ENCODE results near the gene CAMSAP3. TPM values are rescaled to one million over a fixed set of nuclear protein-coding genes. Genes with fewer than 3 reads are reported as not detected.

CAMSAP3 gene
- total and polyA plus RNA-seq, 11 donors, result 0.04 to 3.7 (median 0.72) TPM

DNA sequence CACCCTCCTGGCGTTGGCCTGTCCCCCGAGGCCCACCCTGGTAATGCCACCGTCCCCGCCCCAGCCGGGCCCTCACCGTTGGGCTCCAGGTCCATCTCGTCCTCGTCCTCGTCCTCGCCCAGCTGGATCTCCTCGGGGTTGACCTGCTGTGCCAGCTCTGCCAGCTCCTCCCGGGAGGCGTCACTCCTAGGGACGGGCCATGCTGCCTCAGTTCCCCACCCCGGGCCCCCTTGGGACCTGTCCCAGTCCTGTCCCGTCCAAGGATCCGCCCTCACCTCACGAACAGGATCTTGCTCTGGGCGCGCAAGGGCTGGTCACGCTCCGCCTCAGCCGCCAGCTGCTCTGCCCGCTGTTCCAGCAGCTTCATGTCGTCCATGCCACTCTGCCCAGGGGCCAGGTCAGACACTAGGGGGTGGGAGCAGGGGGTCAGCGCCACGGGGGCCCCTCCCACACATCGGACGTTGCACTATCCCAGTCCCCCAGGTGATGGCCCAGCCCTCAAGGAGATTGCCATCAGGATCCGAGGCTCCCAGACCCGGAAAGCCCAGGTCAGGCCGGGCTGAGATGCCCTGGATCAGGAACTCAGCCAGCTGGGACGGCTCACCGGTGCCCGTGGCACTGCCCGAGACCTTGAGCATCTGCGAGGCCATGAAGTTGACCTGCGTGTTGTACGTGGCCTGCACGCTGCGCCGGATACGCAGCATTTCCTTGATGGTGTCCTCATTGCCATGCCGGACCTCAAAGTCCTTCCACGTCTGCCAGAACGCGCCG lies 24.2 kb downstream of the CAMSAP3 start:
- intact Hi-C loops (cut with DNase I), result no loop called here

DNA sequence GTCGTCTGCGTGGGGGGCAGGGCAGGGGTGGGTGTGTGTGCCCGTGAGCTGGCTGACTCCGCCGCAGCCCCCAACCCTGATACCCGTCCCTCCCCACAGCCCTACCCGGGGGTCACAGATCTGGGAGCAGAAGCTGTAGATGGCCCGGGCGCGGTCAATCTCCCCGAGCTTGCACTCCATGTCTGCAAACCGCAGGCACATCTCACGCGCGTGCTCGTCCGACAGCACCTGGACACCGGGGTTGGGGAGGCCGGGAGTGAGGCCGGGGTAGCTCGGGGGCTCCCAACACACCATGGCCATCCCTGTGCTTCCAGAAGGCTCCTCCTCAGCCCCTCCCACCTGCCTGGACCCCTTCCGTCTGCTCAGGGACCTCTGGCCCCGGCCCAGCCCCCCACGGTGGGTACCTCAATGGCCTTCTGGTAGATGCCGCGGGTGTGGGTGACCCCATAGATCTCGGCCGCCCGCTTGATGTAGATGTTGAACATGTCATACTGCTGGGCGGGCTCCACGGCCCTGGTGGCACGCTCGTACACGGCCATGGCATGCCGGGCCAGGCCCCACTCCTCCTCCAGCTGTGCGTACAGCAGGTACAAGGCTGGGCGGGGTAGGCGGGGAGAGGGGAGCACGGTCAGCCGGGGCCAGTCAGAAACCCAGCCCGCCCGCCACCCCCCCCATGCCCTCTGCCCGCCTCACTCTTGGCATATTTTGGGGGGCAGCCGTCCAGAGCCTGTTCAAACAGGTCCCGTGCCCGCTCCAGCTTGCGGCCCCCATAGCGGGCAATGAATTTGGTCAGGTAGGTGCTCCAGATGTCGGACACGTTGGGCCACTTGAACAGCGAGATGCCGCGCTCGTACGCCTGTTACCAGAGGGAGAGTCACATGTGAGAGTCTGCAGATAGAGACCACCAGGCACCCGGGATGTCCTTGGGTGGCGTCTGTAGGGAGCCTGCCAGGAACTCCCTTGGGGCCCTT lies 25.1 kb downstream of the CAMSAP3 start:
- H3K36me3 ChIP-seq, result peaks cover 0 to 78% (median 57%) of the 10 kb centered on the region in 9 donors
- WGBS, 4 donors, result 95 to 96% (median 96%) methylated on average over 39 to 57 of the region's 57 CpGs
- no peaks in the 10 kb centered on the region for H3K9me3 ChIP-seq
- intact Hi-C loops (cut with DNase I), result no loop called here
- no peak overlapping the region for H3K27ac ChIP-seq
- peaks cover 0 to 14% (median 0%) of the 10 kb centered on the region in 12 donors for H3K4me1 ChIP-seq
- no peak for TF ChIP-seq POLR2A (IDR thresholded peaks at IDR 0.05)
- TF ChIP-seq, protein P1, sequence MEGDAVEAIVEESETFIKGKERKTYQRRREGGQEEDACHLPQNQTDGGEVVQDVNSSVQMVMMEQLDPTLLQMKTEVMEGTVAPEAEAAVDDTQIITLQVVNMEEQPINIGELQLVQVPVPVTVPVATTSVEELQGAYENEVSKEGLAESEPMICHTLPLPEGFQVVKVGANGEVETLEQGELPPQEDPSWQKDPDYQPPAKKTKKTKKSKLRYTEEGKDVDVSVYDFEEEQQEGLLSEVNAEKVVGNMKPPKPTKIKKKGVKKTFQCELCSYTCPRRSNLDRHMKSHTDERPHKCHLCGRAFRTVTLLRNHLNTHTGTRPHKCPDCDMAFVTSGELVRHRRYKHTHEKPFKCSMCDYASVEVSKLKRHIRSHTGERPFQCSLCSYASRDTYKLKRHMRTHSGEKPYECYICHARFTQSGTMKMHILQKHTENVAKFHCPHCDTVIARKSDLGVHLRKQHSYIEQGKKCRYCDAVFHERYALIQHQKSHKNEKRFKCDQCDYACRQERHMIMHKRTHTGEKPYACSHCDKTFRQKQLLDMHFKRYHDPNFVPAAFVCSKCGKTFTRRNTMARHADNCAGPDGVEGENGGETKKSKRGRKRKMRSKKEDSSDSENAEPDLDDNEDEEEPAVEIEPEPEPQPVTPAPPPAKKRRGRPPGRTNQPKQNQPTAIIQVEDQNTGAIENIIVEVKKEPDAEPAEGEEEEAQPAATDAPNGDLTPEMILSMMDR (IDR thresholded peaks at IDR 0.05), result no peak
- ATAC-seq (no peak), DNase-seq (no peak)
- H3K4me3 ChIP-seq, result no peak overlapping the region
- H3K27me3 ChIP-seq, result no peaks in the 10 kb centered on the region

More for the DNA sequence above, 24.2 kb downstream of the CAMSAP3 start:
- Histone ChIP-seq H3K27me3 (no peaks in the 10 kb centered on the region), H3K27ac (peak overlapping the region in 1 of 12 donors; percentile 56), H3K9me3 (no peaks in the 10 kb centered on the region), H3K36me3 (peaks cover 0 to 70% (median 50%) of the 10 kb centered on the region in 9 donors), H3K4me3 (no peak overlapping the region), H3K4me1 (peaks cover 0 to 14% (median 0%) of the 10 kb centered on the region in 12 donors)
- ATAC-seq (no peak), DNase-seq (no peak)
- TF ChIP-seq, protein P1 (IDR thresholded peaks at IDR 0.05), result no peak
- TF ChIP-seq POLR2A (IDR thresholded peaks at IDR 0.05), result no peak
- WGBS, 4 donors, result 94 to 95% (median 94%) methylated on average over 33 to 48 of the region's 48 CpGs

DNA sequence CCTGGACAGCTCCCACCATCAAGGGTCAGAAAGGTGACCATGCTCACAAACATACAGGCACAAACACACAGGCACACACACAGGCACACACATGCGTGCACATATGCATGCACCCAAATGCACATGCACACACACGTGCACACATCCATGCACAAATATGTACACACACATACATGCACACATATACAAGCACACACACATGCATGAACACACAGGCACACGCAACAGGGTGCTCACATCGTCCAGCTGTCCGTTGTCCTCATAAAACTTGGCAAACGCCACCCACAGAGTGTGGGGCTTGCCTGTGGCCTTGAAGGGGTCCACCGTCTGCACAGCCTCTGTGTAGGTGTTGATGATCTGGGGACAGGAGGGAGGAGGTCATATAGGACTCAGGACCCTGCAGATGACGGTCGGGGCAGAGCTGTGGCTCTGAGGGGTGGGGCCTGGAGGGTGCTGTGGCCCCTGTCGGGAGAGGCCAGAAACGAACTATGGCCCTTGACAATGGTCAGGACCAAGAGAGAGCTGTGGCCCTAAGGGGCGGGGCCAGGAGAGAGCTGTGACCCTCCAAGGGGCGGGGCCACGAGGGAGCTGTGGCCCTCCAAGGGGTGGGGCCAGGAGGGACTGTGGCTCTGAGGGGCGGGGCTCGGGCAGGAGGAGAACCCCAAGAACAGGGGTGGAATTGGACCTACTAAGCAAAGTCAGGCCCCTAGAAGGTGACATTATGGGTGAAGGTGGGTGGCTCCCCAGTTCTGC lies 27.4 kb downstream of the CAMSAP3 start:
- Histone ChIP-seq H3K4me1 (peaks cover 0 to 17% (median 6%) of the 10 kb centered on the region in 12 donors), H3K9me3 (no peaks in the 10 kb centered on the region), H3K4me3 (no peak overlapping the region), H3K27me3 (no peaks in the 10 kb centered on the region), H3K36me3 (peaks cover 0 to 89% (median 66%) of the 10 kb centered on the region in 9 donors), H3K27ac (no peak overlapping the region)
- no peak for DNase-seq
- ATAC-seq, result no peak
- WGBS, 4 donors, result 85 to 93% (median 89%) methylated on average over 16 of the region's 16 CpGs
- intact Hi-C loops (cut with DNase I), result no loop called here
- TF ChIP-seq, protein P1 (IDR thresholded peaks at IDR 0.05), result no peak
- TF ChIP-seq POLR2A (IDR thresholded peaks at IDR 0.05), result no peak

Data from heart left ventricle (tissue), 16 donors.